GM12801 (cell line): ENCODE data around the gene CKS1B.

ENCODE experiments used
- CTCF ChIP-seq: IDR thresholded peaks from one replicate; pipeline ENCODE4 v1.5.1; 2011; ENCODE audit warnings: control low read depth; ENCODE audit not compliant: insufficient read length; ENCODE audit errors: extremely low read depth

Gene CKS1B

GRCh38 chr1:154969860-154970452, 4.5 kb upstream of the CKS1B start:
- TF ChIP-seq CTCF = no peak

DNA sequence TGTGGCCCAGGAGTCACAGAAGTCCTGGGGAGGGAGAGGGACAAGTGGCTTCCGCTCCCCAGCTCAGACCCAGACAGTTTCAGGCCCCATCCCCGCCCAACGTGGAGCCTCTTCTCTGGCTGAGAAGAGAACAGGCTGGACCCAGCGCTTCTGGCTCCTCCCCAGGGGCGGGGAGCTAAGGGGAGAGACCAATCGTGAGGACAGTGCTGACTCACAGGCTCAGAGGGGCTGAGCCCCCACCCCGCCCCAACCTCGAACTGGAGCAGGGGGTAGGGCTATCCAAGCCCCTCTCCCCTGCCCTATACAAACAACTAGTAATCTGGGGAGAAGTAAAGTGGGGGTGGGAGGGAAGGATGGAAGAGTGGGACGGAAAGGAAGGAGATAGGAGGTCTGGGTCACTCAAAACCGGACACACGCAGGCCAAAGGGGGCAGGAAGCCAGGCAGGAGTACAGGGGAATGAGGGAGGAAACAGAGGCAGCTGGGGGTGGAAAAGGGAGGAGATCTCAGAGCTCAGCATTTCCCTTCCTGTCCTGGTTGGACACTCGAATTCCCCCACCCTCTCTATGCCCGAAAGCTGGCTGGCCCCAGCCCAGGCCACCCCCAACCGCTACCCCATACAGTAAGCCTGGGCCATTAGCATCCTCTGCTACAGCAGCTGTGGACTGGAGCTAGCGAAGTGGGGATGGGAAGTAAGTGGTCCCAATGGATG, 3.7 kb upstream of the CKS1B start, which contains the start of gene SHC1:
TSS of gene SHC1 (minus strand) at position 117 of the 710 bp plus-strand sequence. CDS start 221 bp downstream, outside the sequence.
- TF ChIP-seq CTCF = no peak

- no peak for TF ChIP-seq CTCF
Measured at GRCh38 chr1:154971341-154971998, 3.0 kb upstream of the CKS1B start.

GRCh38 chr1:154972213-154972516, 2.3 kb upstream of the CKS1B start:
- no peak for TF ChIP-seq CTCF

DNA sequence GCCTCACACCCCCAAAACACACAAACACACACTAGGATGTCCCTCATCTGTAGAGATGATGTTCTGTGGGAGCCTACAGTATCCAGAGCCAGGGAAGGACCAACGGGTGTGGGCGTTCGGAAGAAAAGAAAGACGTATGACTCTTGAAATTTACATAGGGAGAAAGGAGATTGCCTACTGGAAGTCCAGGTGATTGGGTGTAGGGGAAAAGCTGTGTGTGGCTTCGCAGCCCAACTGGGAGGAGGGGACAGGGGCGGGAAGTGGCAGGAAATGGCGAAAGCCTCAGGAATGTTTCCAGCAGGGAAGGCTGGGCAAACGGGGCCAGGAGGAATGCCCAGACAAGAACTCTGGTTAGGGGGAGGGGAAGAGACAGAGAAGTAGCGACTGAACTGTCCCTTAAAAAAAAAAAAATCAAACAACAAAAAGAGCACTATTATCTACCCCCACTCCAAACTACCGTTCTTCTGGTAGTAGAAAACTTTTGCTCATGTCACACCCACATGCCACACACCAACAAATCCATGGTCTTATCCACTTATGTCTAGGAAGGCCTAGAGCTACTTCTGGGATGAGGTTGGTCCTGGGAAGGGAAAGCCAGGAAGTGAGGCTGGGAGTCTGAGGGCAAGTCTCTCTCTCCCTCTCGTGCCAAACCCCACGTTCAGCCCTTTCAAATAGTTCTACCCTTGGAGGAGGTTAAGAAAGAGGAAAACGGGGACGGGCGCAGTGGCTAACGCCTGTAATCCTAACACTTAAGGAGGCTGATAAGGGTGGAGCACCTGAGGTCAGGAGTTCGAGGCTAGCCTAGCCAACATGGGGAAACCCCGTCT, 1.8 kb upstream of the CKS1B start:
- no peak for TF ChIP-seq CTCF

GRCh38 chr1:154973344-154974101, 958 bp upstream of the CKS1B start:
- TF ChIP-seq CTCF = no peak
